K562 (cell line): Measurements from ENCODE around the gene PPP2R2B. TPM values are rescaled to one million over a fixed set of nuclear protein-coding genes. Genes with fewer than 3 reads are reported as not detected.

Experiments used
- ATAC-seq: fragments of 200-7000 bp; cut with Tn5 transposase; 3 replicates; pipeline ENCODE4 v1.9.1; 2020; ENCODE audit warnings: moderate library complexity
- BruUV-seq: library from RNA; stranded (reverse); fragments of 400-500 nt; replicated peaks from 2 replicates; lab custom pipeline; 2021; lab: Mats Ljungman, UMichigan
- CTCF ChIA-PET: fragments of 300-600 bp; formaldehyde crosslinking; extraction: SDS; loops from one replicate; lab custom pipeline; 2021; ENCODE audit warnings: low intra/inter-chr PET ratio; lab: Yijun Ruan, JAX
- POLR2A ChIA-PET: fragments of 300-600, 350-650 bp; sonication (Branson Sonifier 250); formaldehyde crosslinking; extraction: SDS; loops from one replicate; lab custom pipeline; 2021; ENCODE audit warnings: antibody characterized with exemption, inconsistent platforms; lab: Yijun Ruan, JAX
- DNase-seq, 4 experiments: peaks; one replicate each; pipeline versions ENCODE4 v3.0.0 to v3.0.0-alpha.2; 2011 to 2018; ENCODE audit warnings: low spot score in 3 of 4, mixed read lengths in 3 of 4; ENCODE audit errors: extremely low read depth in 1 of 4
- FAIRE-seq: peaks from 2 replicates; lab custom pipeline; 2011; peaks lifted over from hg19 to GRCh38; lab: Jason Lieb, UNC
- H2AFZ ChIP-seq: 2 replicates; pipeline ENCODE4 v1.6.0; 2011; ENCODE audit warnings: low read depth, low read length, control low read depth, inconsistent platforms
- H3K27ac ChIP-seq: fragments of 200-600 bp; 3 replicates; pipeline ENCODE4 v1.8.0; 2011; ENCODE audit warnings: low read depth, mild to moderate bottlenecking, control low read depth, inconsistent platforms, low read length, moderate library complexity, mixed read lengths; ENCODE audit errors: extremely low read depth
- H3K27me3 ChIP-seq, 2 experiments: fragments of 300-600 bp in 1 of 2; 2 replicates in 1 of 2; 3 replicates in 1 of 2; pipeline versions ENCODE4 v1.6.0 to v1.8.0; 2011; ENCODE audit warnings: inconsistent platforms in 2 of 2, low read length in 2 of 2, mild to moderate bottlenecking in 1 of 2, mixed read lengths in 1 of 2, moderate library complexity in 1 of 2; ENCODE audit not compliant: control insufficient read depth in 2 of 2, insufficient read depth in 2 of 2
- H3K36me3 ChIP-seq: fragments of 300-600 bp; 3 replicates; pipeline ENCODE4 v1.8.0; 2011; ENCODE audit warnings: mild to moderate bottlenecking, low read length, inconsistent platforms; ENCODE audit not compliant: control insufficient read depth, insufficient read depth
- H3K4me1 ChIP-seq, 2 experiments: fragments of 200-600 bp in 1 of 2; replicated peaks in 1 of 2; 2 replicates in 1 of 2; 3 replicates in 1 of 2; pipeline versions ENCODE4 v1.5.1 to v1.8.0; 2011; ENCODE audit warnings: inconsistent platforms in 2 of 2, low read length in 2 of 2, mild to moderate bottlenecking in 1 of 2, mixed read lengths in 1 of 2, moderate library complexity in 1 of 2; ENCODE audit not compliant: control insufficient read depth in 2 of 2, insufficient read depth in 2 of 2
- H3K4me2 ChIP-seq: 2 replicates; pipeline ENCODE4 v1.6.1; 2011; ENCODE audit warnings: low read length, control low read depth, inconsistent platforms, mixed read lengths; ENCODE audit not compliant: insufficient read depth
- H3K4me3 ChIP-seq: fragments of 200-600 bp; sonication (generic), shearing (Covaris generic); 2 replicates; pipeline ENCODE4 v1.5.1; 2016; ENCODE audit warnings: control low read depth, inconsistent platforms
- H3K79me2 ChIP-seq: fragments of 200-600 bp; 3 replicates; pipeline ENCODE4 v1.8.0; 2011; ENCODE audit warnings: low read length, inconsistent platforms; ENCODE audit not compliant: control insufficient read depth, insufficient read depth
- H3K9ac ChIP-seq, 2 experiments: 2 replicates each; pipeline versions ENCODE4 v1.6.0 to v1.6.1; 2011; ENCODE audit warnings: low read depth in 2 of 2, low read length in 2 of 2, control low read depth in 1 of 2, inconsistent platforms in 1 of 2, mild to moderate bottlenecking in 1 of 2, mixed read lengths in 1 of 2; ENCODE audit not compliant: insufficient read depth in 1 of 2
- H3K9me1 ChIP-seq: one replicate; pipeline ENCODE4 v1.6.0; 2011; ENCODE audit warnings: inconsistent platforms, mild to moderate bottlenecking, low read length, moderate library complexity; ENCODE audit not compliant: control insufficient read depth, insufficient read depth
- H3K9me3 ChIP-seq: replicated peaks from 2 replicates; pipeline ENCODE4 v1.5.1; 2011; ENCODE audit warnings: low read depth, low read length, inconsistent platforms; ENCODE audit not compliant: control insufficient read depth, insufficient read depth
- H4K20me1 ChIP-seq: replicated peaks from 2 replicates; pipeline ENCODE4 v1.6.1; 2011; ENCODE audit warnings: low read length, inconsistent platforms, mixed read lengths; ENCODE audit not compliant: control insufficient read depth, insufficient read depth
- BRD9 ChIP-seq: fragments of 450-650 bp; IDR thresholded peaks from 2 replicates; pipeline ENCODE4 v1.6.1; 2018; ENCODE audit warnings: low read depth; ENCODE audit not compliant: partially characterized antibody
- E2F4 ChIP-seq: sonication (generic); formaldehyde crosslinking; IDR thresholded peaks from 2 replicates; pipeline ENCODE4 v1.8.0; 2022; ENCODE audit warnings: mild to moderate bottlenecking, low read depth, missing genetic modification reagents
- FOXK1 ChIP-seq: sonication (generic); formaldehyde crosslinking; IDR thresholded peaks from 2 replicates; pipeline ENCODE4 v1.8.0; 2022; ENCODE audit warnings: missing genetic modification reagents, mild to moderate bottlenecking, borderline replicate concordance
- KAT7 ChIP-seq: sonication (generic); formaldehyde crosslinking; IDR thresholded peaks from 2 replicates; pipeline ENCODE4 v1.8.0; 2022; ENCODE audit warnings: missing genetic modification reagents, mild to moderate bottlenecking, borderline replicate concordance
- NFYB ChIP-seq: IDR thresholded peaks from 2 replicates; pipeline ENCODE4 v1.6.1; 2011; ENCODE audit warnings: mild to moderate bottlenecking, moderate library complexity; ENCODE audit not compliant: insufficient read length; ENCODE audit errors: extremely low read depth
- PHF8 ChIP-seq: fragments of 200-600 bp; sonication (generic); IDR thresholded peaks from 2 replicates; pipeline ENCODE4 v1.6.1; 2012; ENCODE audit warnings: mixed run types, mild to moderate bottlenecking, inconsistent platforms, low read length, moderate library complexity, borderline replicate concordance
- RBFOX2 ChIP-seq: fragments of 200-400 bp; formaldehyde crosslinking; IDR thresholded peaks from 2 replicates; pipeline ENCODE4 v1.6.1; 2017; ENCODE audit warnings: low read depth, mild to moderate bottlenecking, low read length, moderate library complexity
- SMARCE1 ChIP-seq: fragments of 450-650 bp; IDR thresholded peaks from 2 replicates; pipeline ENCODE4 v1.7.1; 2016; ENCODE audit warnings: mild to moderate bottlenecking
- WHSC1 ChIP-seq: IDR thresholded peaks from one replicate; pipeline ENCODE4 v1.6.1; 2012; ENCODE audit warnings: low read length, control low read depth, inconsistent platforms
- XRCC4 ChIP-seq: IDR thresholded peaks from one replicate; pipeline ENCODE4 v1.6.1; 2011; ENCODE audit not compliant: insufficient read depth, insufficient read length; ENCODE audit errors: extremely low read depth
- ZNF175 ChIP-seq: fragments of 200-800 bp; sonication (Bioruptor generic); IDR thresholded peaks from 2 replicates; pipeline ENCODE4 v1.6.1; 2016; ENCODE audit warnings: low read depth, mild to moderate bottlenecking, missing genetic modification characterization, missing compliant biosample characterization
- ZNF318 ChIP-seq, 2 experiments: fragments of 450-650 bp; IDR thresholded peaks; 2 replicates each; pipeline ENCODE4 v1.6.1; 2016; ENCODE audit warnings: mild to moderate bottlenecking in 2 of 2, borderline replicate concordance in 1 of 2, low read depth in 1 of 2, moderate library complexity in 1 of 2
- WGBS: fragments of 100-300 bp; shearing (Covaris generic); methylation state at CpG from one replicate; pipeline ENCODE4 v1.1.6; 2016; ENCODE audit warnings: low coverage, mixed read lengths; ENCODE audit not compliant: insufficient coverage; ENCODE audit errors: missing lambda C conversion rate; 5-methylcytosine and 5-hydroxymethylcytosine counted together
- in situ Hi-C: fragments of 300-500 bp; cut with MboI; formaldehyde crosslinking; loops from 4 replicates; pipeline ENCODE4 v1.15.0; 2018; ENCODE audit warnings: inconsistent platforms, mixed read lengths
- intact Hi-C: fragments of 100-400 bp; cut with micrococcal nuclease; formaldehyde crosslinking; loops from 2 replicates; pipeline ENCODE4 v1.14.2; 2022
- polyA plus RNA-seq, 8 experiments: library from polyadenylated mRNA; depleted of rRNA in 4 of 8; stranded (reverse) in 5 of 8; unstranded in 3 of 8; fragments of >200 nt; fragmentation: Nextera tagmentation in 2 of 8; fragmentation: Illumina TruSeq in 1 of 8; extraction: Ambion mirVana in 2 of 8; extraction: Trizol in 1 of 8; gene quantifications; 2 replicates each; pipeline versions ENCODE4 v1.2.1 to v1.2.3, GENCODE V29; 2011 to 2014; ENCODE audit warnings: inconsistent platforms in 1 of 8, missing spikeins in 1 of 8
- total RNA-seq, 7 experiments: library from RNA; depleted of rRNA in 6 of 7; stranded (reverse); fragments of >200 nt in 6 of 7; fragmentation: Illumina TruSeq in 2 of 7; extraction: Trizol in 2 of 7; gene quantifications; 2 replicates each; pipeline versions ENCODE4 v1.2.1 to v1.2.3, GENCODE V29; 2011 to 2021; ENCODE audit warnings: low replicate concordance in 1 of 7

Gene PPP2R2B
- total and polyA plus RNA-seq, 9 of the 15 experiments (the other 6 are each of a cell fraction or from before 2014, with no cell fraction given) = not detected

GRCh38 chr5:146682899-146683532 lies 195.5 kb downstream of the PPP2R2B start:
- POLR2A ChIA-PET = interaction anchor here (0.7 kb wide), 1 partner anchor 36 kb away, joined by 3 read pairs; no protein-coding TSS in a partner anchor
- no peak overlapping the region for H3K27ac ChIP-seq
- in situ Hi-C loops = no loop called here
- FAIRE-seq (no peak), DNase-seq (no peak), ATAC-seq (no peak)
- 0% methylated on average over 5 of the region's 5 CpGs for WGBS
- no peaks in the 10 kb centered on the region for H3K4me1 ChIP-seq
- no peaks in the 10 kb centered on the region for H3K9me3 ChIP-seq
- no peaks in the 10 kb centered on the region for H3K79me2 ChIP-seq
- intact Hi-C loops = no loop called here
- H3K4me2 ChIP-seq = no peak overlapping the region
- H3K4me3 ChIP-seq = no peak overlapping the region
- no peaks in the 10 kb centered on the region for H3K36me3 ChIP-seq
- no peak overlapping the region for H3K9ac ChIP-seq
- H4K20me1 ChIP-seq = no peaks in the 10 kb centered on the region
- H2AFZ ChIP-seq = no peak overlapping the region
- H3K9me1 ChIP-seq = no peaks in the 10 kb centered on the region
- H3K27me3 ChIP-seq = no peaks in the 10 kb centered on the region
- no TSS peak for BruUV-seq
- CTCF ChIA-PET = no interaction called here
- TF ChIP-seq NFYB = no peak
- no peak for TF ChIP-seq RBFOX2
- no peak for TF ChIP-seq XRCC4
- no peak for TF ChIP-seq KAT7 (CRISPR knock-in tag)
- TF ChIP-seq ZNF175 (CRISPR knock-in tag) = no peak
- no peak for TF ChIP-seq E2F4 (CRISPR knock-in tag)
- TF ChIP-seq BRD9 = no peak
- no peak for TF ChIP-seq FOXK1 (CRISPR knock-in tag)
- no peak for TF ChIP-seq ZNF318 (IDR thresholded peaks at IDR 0.05; ENCODE audit: borderline replicate concordance in 1 of 2, low read depth in 1 of 2)
- TF ChIP-seq PHF8 = no peak
- TF ChIP-seq SMARCE1 = no peak
- TF ChIP-seq WHSC1 = no peak
